NOMO-1 treated with DMSO at 0.1 percent for 48 hours (cell line): ENCODE data around the gene PPP1R3E.
A peak's percentile ranks its signal among the peaks of the same experiment; 100 is the strongest.
"Not testable (repeated sequence)": the region's sequence is repeated elsewhere in the genome, so short reads cannot be mapped to it uniquely, and the experiment has no call there.

Source experiments
- DNase-seq: peaks from one replicate; lab custom pipeline; 2025; ENCODE audit not compliant: unreplicated experiment; lab: John Stamatoyannopoulos, UW

PPP1R3E gene

DNA sequence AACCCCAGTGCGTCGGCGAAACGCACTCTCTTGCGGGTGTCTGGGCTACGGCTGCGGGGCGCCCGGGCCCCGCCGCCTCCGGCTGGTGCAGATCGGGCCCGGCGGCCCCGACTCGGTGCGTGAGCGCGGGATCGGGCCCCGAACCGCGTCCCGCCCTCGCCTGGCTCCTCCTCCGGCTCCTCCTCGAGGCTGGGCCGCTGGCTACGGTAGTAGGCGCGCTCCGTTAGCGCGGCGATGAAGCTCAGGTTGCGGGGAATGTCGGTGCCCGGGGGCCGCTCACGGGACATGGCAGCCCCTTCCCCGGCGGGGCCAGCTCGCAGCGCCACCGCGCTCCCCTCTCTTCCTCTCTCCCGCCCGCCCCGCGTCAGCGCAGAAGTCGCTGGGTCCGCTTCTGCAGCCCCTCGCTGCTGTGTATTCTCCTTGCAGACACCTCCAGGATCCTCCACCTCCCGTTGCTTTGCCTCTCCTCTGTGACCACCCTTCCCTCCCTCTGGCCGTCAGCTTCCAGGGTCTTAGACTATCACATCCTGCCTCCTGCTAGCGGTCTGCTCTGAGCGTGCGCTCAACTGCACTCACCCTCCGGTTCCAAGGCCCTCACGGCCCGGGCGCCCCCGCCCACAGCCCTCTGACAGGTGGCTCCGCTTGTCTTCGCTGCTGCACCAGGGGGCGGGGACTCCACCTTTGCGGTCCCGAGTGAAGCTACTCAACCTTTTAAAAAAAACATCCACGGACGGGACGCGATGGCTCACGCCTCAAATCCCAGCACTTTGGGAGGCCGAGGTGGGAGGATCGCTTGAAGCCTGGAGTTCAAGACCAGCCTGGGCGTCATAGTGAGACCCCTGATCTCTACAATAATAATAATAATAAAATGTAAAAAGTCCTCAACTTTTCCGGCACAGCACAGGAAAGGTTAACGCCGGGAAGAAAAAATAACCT, at the start of gene PPP1R3E:
TSS of gene PPP1R3E (minus strand) at position 570 of the 936 bp plus-strand sequence. CDS start at position 287, 283 bp downstream.
- peak; percentile 11 for DNase-seq

- DNase-seq: no peak
Observed at GRCh38 chr14:23351681-23352505, 49.2 kb upstream of the PPP1R3E start.

GRCh38 chr14:23349156-23349845, 46.6 kb upstream of the PPP1R3E start:
- no peak for DNase-seq

DNA sequence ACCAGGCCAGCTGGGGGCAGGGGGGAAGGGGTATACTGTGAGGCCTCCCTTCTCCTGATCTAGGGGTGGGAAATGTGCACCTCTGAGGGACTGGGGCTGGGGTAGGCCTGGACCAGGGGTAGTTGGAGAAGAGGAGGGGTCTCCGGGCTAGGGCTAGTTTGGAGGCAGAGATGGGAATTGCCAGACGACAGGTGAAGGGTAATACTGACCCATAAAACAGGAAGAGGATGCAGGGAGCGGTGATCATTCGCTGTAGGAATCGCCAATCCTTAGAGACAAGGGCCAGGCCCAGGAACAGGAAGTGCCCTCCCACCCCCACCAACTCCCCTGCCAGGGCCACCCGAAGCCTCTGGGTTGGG, 45.6 kb upstream of the PPP1R3E start:
- DNase-seq: no peak

- no peak for DNase-seq
Observed at GRCh38 chr14:23347406-23348296, 45.0 kb upstream of the PPP1R3E start.

GRCh38 chr14:23346693-23347405, 44.2 kb upstream of the PPP1R3E start:
- DNase-seq: no peak

GRCh38 chr14:23345987-23346692, 43.5 kb upstream of the PPP1R3E start:
- no peak for DNase-seq

GRCh38 chr14:23344481-23344880, 41.8 kb upstream of the PPP1R3E start:
- no peak for DNase-seq

DNA sequence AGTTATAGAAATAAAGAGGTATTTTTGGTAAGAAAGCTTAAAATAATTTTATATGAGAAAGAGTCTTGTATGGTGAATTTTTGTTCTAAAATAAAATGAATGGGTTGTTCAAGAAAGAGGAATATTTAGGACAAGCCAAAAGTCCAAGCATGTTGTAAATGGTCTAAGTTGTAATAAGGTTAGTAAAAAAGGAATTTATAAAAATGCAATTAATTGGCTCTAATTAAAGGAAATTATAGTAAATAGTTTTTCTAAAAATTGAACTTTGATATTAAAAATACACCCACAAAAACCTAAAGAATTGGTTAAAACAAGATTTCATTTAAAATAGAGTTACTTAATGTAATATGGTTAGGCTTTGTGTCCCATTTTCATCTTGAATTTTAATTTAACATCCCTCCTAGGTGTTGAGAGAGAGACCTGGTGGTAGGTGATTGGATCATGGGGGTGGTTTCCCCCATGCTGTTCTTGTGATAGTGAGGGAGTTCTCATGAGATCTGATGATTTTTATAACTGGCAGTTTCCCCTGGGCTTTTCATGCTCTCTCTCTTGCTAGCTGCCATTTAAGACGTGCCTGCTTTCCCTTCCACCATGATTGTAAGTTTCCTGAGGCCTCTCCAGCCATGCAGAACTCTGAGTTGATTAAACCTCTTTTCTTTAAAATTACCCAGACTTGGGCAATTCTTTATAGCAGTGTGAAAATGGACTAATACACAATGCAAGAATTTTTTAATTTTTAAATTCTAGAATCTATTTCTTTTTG, 37.0 kb upstream of the PPP1R3E start:
- DNase-seq: no peak

DNA sequence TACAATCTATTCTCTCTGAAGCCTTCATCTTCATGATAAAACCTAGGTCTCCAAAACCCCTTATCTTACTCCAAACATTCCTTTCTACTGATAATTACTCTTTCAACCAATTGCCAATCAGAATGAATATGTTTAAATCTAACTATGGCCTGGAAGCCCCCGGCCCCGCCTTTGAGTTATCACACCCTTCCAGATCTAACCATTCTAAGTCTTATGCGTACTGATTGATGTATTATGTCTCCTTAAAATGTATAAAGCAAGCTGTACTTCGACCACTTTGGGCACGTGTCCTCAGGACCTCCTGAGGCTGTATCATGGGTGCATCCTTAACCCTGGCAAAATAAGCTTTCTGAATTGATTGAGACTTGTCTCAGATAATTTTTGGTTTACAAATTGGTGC, 33.0 kb upstream of the PPP1R3E start:
- no peak for DNase-seq

DNA sequence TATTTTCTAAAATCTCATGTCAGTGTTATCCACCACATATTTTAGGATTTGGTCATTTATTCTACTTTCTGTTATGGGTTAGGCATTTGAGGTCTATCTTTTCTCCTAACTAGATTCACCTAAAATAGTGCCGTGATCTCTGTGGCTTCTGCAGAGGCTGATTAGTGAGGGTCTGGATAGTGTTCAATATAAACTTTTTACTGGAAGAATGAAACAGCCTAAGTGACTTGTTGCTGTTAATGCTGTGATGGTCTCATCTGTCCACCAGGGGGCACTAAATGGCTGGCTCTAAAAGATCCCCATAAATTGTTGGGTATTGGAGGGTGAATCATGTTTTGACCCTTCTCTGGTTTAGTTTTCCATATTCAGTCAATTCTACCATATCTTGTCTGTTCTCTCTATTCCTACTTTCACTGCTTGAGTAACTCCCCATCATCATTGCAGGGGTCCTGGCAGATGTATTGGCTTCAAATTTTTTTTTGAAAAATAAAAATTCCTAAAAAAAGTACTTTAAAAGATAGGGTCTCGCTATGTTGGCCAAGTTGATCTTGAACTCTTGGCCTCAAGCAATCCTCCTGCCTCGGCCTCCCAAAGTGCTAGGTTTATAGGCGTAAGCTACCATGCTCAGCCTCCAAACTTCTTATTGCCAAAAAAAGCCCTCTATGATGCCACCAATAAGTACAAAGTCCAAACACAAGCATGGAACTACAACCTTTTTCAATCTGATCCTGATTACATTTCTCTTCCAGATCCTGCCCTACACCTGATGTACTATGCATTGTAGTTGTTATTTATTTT, 25.5 kb upstream of the PPP1R3E start:
- peak; percentile 60 for DNase-seq

- DNase-seq: no peak
Observed at GRCh38 chr14:23326491-23327332, 24.1 kb upstream of the PPP1R3E start.

DNA sequence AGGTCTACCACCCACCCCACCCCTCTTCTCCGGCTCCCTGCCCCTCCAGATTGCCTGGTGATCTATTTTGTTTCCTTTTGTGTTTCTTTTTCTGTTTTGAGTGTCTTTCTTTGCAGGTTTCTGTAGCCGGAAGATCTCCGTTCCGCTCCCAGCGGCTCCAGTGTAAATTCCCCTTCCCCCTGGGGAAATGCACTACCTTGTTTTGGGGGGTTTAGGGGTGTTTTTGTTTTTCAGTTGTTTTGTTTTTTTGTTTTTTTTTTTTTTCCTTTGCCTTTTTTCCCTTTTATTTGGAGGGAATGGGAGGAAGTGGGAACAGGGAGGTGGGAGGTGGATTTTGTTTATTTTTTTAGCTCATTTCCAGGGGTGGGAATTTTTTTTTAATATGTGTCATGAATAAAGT, 23.1 kb upstream of the PPP1R3E start:
- not testable (repeated sequence) for DNase-seq

GRCh38 chr14:23324993-23325392, 22.3 kb upstream of the PPP1R3E start:
- DNase-seq: no peak

- no peak for DNase-seq
Observed at GRCh38 chr14:23324455-23324846, 21.8 kb upstream of the PPP1R3E start.

DNA sequence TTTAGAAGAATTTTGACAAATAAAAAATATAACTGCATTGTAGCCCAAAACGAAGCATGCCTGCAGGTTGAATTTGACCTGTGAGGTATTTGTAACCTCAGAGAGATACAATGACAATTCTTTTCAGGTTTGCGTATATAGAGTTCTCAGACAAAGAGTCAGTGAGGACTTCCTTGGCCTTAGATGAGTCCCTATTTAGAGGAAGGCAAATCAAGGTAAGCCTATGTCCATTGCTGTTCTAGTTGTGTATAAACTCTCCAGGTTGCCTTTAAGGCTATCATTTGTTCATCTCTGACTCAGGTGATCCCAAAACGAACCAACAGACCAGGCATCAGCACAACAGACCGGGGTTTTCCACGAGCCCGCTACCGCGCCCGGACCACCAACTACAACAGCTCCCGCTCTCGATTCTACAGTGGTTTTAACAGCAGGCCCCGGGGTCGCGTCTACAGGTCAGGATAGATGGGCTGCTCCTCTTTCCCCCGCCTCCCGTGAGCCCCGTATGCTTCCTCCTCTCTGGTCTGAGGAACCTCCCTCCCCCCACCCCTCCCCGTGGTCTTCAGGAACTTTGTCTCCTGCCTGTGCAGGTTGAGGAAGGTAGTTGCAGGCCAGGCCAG, 21.3 kb upstream of the PPP1R3E start:
- DNase-seq: no peak
